ENCODE data around the gene GPRC5A. TPM values are rescaled to one million over a fixed set of nuclear protein-coding genes. Genes with fewer than 3 reads are reported as not detected.

GPRC5A gene
- total and polyA plus RNA-seq, 2 of the 4 experiments (the other 2 are of a cell fraction), result 49.6 to 201 TPM

- ChIA-PET CTCF (no interaction called here), POLR2A (ENCODE audit: unreplicated experiment) (no interaction called here)
- H4K8ac ChIP-seq (ENCODE audit: low read depth in 2 of 2, low read length in 2 of 2), result no peak within 1 kb of the TSS
- intact Hi-C loops (cut with micrococcal nuclease), result no loop called here
- no peak within 1 kb of the TSS for H3K9ac ChIP-seq (ENCODE audit: low read depth, low read length)
- DNase-seq (no peak), ATAC-seq (ENCODE audit: low read depth) (no peak)
- no TSS peak for BruUV-seq (replicated peaks)
- H2AK5ac ChIP-seq (ENCODE audit: low read depth, low read length), result no peak within 1 kb of the TSS
- dilution Hi-C loops (cut with HindIII; ENCODE audit: low sequenced_read_pairs, unreplicated experiment), result no loop called here
- H3K4ac ChIP-seq (ENCODE audit: low read depth, low read length), result no peak within 1 kb of the TSS
- no peak within 1 kb of the TSS for H3K4me3 ChIP-seq (ENCODE audit: insufficient read depth, low read depth, low read length)
- no peaks in the 10 kb centered on the region for H3K9me3 ChIP-seq (ENCODE audit: control insufficient read depth, insufficient read depth, low read length)
- H3K18ac ChIP-seq (ENCODE audit: low read depth, low read length), result no peak within 1 kb of the TSS
- H3K4me2 ChIP-seq (ENCODE audit: low read depth, low read length), result no peak within 1 kb of the TSS
- H3K79me1 ChIP-seq (ENCODE audit: low read depth in 1 of 2, low read length in 2 of 2), result no peaks in the 10 kb centered on the region
- no peaks in the 10 kb centered on the region for H4K20me1 ChIP-seq (ENCODE audit: insufficient read depth, low read length)
- H3K14ac ChIP-seq (replicated peaks; ENCODE audit: low read depth, low read length), result no peak within 1 kb of the TSS
- H2AK9ac ChIP-seq (replicated peaks; ENCODE audit: low read depth, low read length, poor library complexity), result no peak within 1 kb of the TSS
- no peaks in the 10 kb centered on the region for H3K4me1 ChIP-seq (ENCODE audit: control insufficient read depth, insufficient read depth, low read length)
- H3K27me3 ChIP-seq (ENCODE audit: control insufficient read depth, insufficient read depth, low read length), result no peaks in the 10 kb centered on the region
- TF ChIP-seq MAZ (IDR thresholded peaks at IDR 0.05; ENCODE audit: borderline replicate concordance, low read depth, low read length) (no peak), RCOR1 (IDR thresholded peaks at IDR 0.05; ENCODE audit: insufficient replicate concordance, low read length) (no peak), RAD21 (IDR thresholded peaks at IDR 0.05; ENCODE audit: low read length) (no peak), CEBPB (IDR thresholded peaks at IDR 0.05; ENCODE audit: low read depth, low read length) (0 out of 2 replicates have a peak, but pooled peaks have one; percentile 25)
- no peak within 1 kb of the TSS for H3K56ac ChIP-seq (ENCODE audit: extremely low read depth, insufficient read depth, low read length)
- no peak within 1 kb of the TSS for H2BK15ac ChIP-seq (ENCODE audit: low read depth, low read length)
- H2BK120ac ChIP-seq (ENCODE audit: low read depth, low read length), result no peak within 1 kb of the TSS
- no peak within 1 kb of the TSS for H2BK20ac ChIP-seq (ENCODE audit: low read depth, low read length)
- 0 out of 2 replicates have a peak, but pooled peaks cover 6% of the 10 kb centered on the region for H3K9me1 ChIP-seq (ENCODE audit: insufficient read depth, low read length)
- no peak within 1 kb of the TSS for H2AFZ ChIP-seq (replicated peaks; ENCODE audit: low read length, poor library complexity)
- no peak within 1 kb of the TSS for H4K91ac ChIP-seq (ENCODE audit: insufficient read depth, low read depth, low read length)
- no peak within 1 kb of the TSS for H3K23ac ChIP-seq (ENCODE audit: low read depth, low read length)
- no peak within 1 kb of the TSS for H3K27ac ChIP-seq (ENCODE audit: insufficient read depth, low read length)
- no peak within 1 kb of the TSS for H4K5ac ChIP-seq (ENCODE audit: low read depth, low read length)
- no CpG with 5 or more reads among the region's 6 CpGs for WGBS, 2 experiments (ENCODE audit: extremely low coverage in 2 of 2, insufficient read length in 1 of 2)
- peaks cover 2% of the 10 kb centered on the region for H3K36me3 ChIP-seq (ENCODE audit: control insufficient read depth, insufficient read depth, low read length)
- H2BK5ac ChIP-seq (ENCODE audit: low read depth, low read length, poor library complexity, severe bottlenecking), result no peak within 1 kb of the TSS
- in situ Hi-C loops (cut with MboI; ENCODE audit: low sequenced_read_pairs), result no loop called here
Measured at GRCh38 chr12:12952036-12952435, 60.7 kb downstream of the GPRC5A start, which contains the start of gene GPRC5D. Gene GPRC5D, minus strand, starts transcription at chr12:12952170. Its CDS starts 1,786 bp downstream, at chr12:12950384.
